Transverse colon (tissue), 4 donors: ENCODE measurements around the gene THAP4. TPM values are rescaled to one million over a fixed set of nuclear protein-coding genes. Genes with fewer than 3 reads are reported as not detected.

Experiments
- DNase-seq: peaks from one replicate; pipeline ENCODE4 v3.0.0-alpha.2; 2019
- H3K27ac ChIP-seq, 4 donors: fragments of 200-600 bp; sonication (generic); 2 replicates each; pipeline ENCODE4 v1.5.1; 2016 to 2018; ENCODE audit warnings: inconsistent platforms in 4 of 4
- H3K27me3 ChIP-seq: fragments of 200-600 bp; sonication (generic); 2 replicates; pipeline ENCODE4 v1.5.1; 2017; ENCODE audit warnings: inconsistent platforms
- H3K36me3 ChIP-seq, 4 donors: fragments of 200-600 bp; sonication (generic); 2 replicates each; pipeline ENCODE4 v1.5.1; 2017 to 2019; ENCODE audit warnings: inconsistent platforms in 4 of 4
- H3K4me1 ChIP-seq, 4 donors: fragments of 200-600 bp; sonication (generic); 2 replicates each; pipeline ENCODE4 v1.5.1; 2017 to 2020; ENCODE audit warnings: inconsistent platforms in 4 of 4
- H3K4me3 ChIP-seq, 4 donors: fragments of 200-600 bp; sonication (generic); 1 replicate in 1 of 4; 2 replicates in 3 of 4; pipeline versions ENCODE4 v1.5.1 to v1.6.1; 2017 to 2019; ENCODE audit warnings: inconsistent platforms in 4 of 4
- H3K9me3 ChIP-seq, 2 donors: fragments of 200-600 bp; sonication (generic); 2 replicates each; pipeline ENCODE4 v1.5.1; 2017 to 2019; ENCODE audit warnings: inconsistent platforms in 2 of 2
- EP300 ChIP-seq: sonication (generic); formaldehyde crosslinking; IDR thresholded peaks from one replicate; pipeline ENCODE4 v1.6.1; 2017; ENCODE audit warnings: antibody characterized with exemption, low read depth
- POLR2A ChIP-seq: fragments of 450-650 bp; IDR thresholded peaks from one replicate; pipeline ENCODE4 v1.6.1; 2016; ENCODE audit warnings: antibody characterized with exemption, mild to moderate bottlenecking, moderate library complexity
- POLR2AphosphoS5 ChIP-seq, 3 donors: sonication (generic); formaldehyde crosslinking; IDR thresholded peaks; one replicate each; pipeline ENCODE4 v1.6.1; 2016; ENCODE audit warnings: antibody characterized with exemption in 3 of 3
- WGBS, 2 donors: methylation state at CpG; one replicate each; pipeline ENCODE4 v1.1.5; 2018; ENCODE audit warnings: low coverage in 1 of 2; 5-methylcytosine and 5-hydroxymethylcytosine counted together
- in situ Hi-C, 4 donors: fragments of 200-750 bp; cut with MboI; loops; one replicate each; pipeline versions ENCODE4 v1.15.0 to v1.15.1; 2017; ENCODE audit warnings: low sequenced_read_pairs in 3 of 4, low pct_ligation_motif_present in 1 of 4, low pct_unique_long_range_greater_than_20kb in 1 of 4
- intact Hi-C: fragments of 100-400 bp; cut with DNase I; formaldehyde crosslinking; loops from one replicate; pipeline ENCODE4 v1.15.1; 2023; ENCODE audit warnings: low total_unique reads
- total RNA-seq, 4 donors: library from RNA; depleted of rRNA; stranded (reverse); fragments of >200 nt; gene quantifications; one replicate each; pipeline ENCODE4 v1.1.0, GENCODE V29; 2016
- TF ChIP-seq, protein P1 (sequence below), 5 experiments: fragments of 200-600 bp in 3 of 5; fragments of 450-650 bp in 2 of 5; sonication (generic) in 3 of 5; IDR thresholded peaks; 1 replicate in 2 of 5; 2 replicates in 3 of 5; pipeline ENCODE4 v1.5.1; 2016 to 2017; ENCODE audit warnings: antibody characterized with exemption in 5 of 5, inconsistent platforms in 3 of 5, mild to moderate bottlenecking in 2 of 5, moderate library complexity in 1 of 5

The THAP4 gene
- total RNA-seq, 4 donors from 2014 or later, result 65.1 to 142 (median 82.8) TPM

- no peak for DNase-seq
- Histone ChIP-seq H3K4me1 (peaks cover 0 to 17% (median 12%) of the 10 kb centered on the region in 4 donors), H3K27ac (peak overlapping the region in 1 of 4 donors; percentile 26), H3K4me3 (no peak overlapping the region), H3K36me3 (no peaks in the 10 kb centered on the region), H3K27me3 (peaks cover 67% of the 10 kb centered on the region), H3K9me3 (no peaks in the 10 kb centered on the region)
- 63 to 74% methylated on average over 3 to 20 of the region's 21 CpGs for WGBS, 2 donors
- no peak for TF ChIP-seq POLR2AphosphoS5 (IDR thresholded peaks at IDR 0.05)
- TF ChIP-seq, protein P1, sequence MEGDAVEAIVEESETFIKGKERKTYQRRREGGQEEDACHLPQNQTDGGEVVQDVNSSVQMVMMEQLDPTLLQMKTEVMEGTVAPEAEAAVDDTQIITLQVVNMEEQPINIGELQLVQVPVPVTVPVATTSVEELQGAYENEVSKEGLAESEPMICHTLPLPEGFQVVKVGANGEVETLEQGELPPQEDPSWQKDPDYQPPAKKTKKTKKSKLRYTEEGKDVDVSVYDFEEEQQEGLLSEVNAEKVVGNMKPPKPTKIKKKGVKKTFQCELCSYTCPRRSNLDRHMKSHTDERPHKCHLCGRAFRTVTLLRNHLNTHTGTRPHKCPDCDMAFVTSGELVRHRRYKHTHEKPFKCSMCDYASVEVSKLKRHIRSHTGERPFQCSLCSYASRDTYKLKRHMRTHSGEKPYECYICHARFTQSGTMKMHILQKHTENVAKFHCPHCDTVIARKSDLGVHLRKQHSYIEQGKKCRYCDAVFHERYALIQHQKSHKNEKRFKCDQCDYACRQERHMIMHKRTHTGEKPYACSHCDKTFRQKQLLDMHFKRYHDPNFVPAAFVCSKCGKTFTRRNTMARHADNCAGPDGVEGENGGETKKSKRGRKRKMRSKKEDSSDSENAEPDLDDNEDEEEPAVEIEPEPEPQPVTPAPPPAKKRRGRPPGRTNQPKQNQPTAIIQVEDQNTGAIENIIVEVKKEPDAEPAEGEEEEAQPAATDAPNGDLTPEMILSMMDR (IDR thresholded peaks at IDR 0.05), result no peak
- no peak for TF ChIP-seq EP300
- no peak for TF ChIP-seq POLR2A
- in situ Hi-C loops, result no loop called here
- intact Hi-C loops, result no loop called here
These were observed 86.1 kb downstream of the THAP4 start for GRCh38 chr2:241550616-241551580.

- Histone ChIP-seq H3K27me3 (peaks cover 71% of the 10 kb centered on the region), H3K9me3 (no peaks in the 10 kb centered on the region), H3K4me3 (no peak overlapping the region), H3K27ac (no peak overlapping the region), H3K4me1 (peaks cover 0 to 17% (median 12%) of the 10 kb centered on the region in 4 donors), H3K36me3 (no peaks in the 10 kb centered on the region)
- in situ Hi-C loops, result no loop called here
- WGBS, 2 donors, result 73% methylated on average over 3 of the region's 3 CpGs; no CpG with 5 or more reads in 1 of the 2 donors
- DNase-seq, result no peak
- TF ChIP-seq POLR2AphosphoS5 (IDR thresholded peaks at IDR 0.05) (no peak), EP300 (no peak), POLR2A (no peak)
- TF ChIP-seq, protein P1 (IDR thresholded peaks at IDR 0.05), result no peak
- intact Hi-C loops, result no loop called here
These were observed 88.5 kb downstream of the THAP4 start for GRCh38 chr2:241548451-241548835.

GRCh38 chr2:241547781-241548450, 89.0 kb downstream of the THAP4 start:
- Histone ChIP-seq H3K27ac (no peak overlapping the region), H3K27me3 (peaks cover 74% of the 10 kb centered on the region), H3K36me3 (no peaks in the 10 kb centered on the region), H3K4me1 (peaks cover 0 to 17% (median 12%) of the 10 kb centered on the region in 4 donors), H3K9me3 (no peaks in the 10 kb centered on the region), H3K4me3 (no peak overlapping the region)
- intact Hi-C loops (no loop called here), in situ Hi-C loops (no loop called here)
- TF ChIP-seq, protein P1 (IDR thresholded peaks at IDR 0.05), result no peak
- TF ChIP-seq POLR2A, result no peak
- no peak for DNase-seq
- 84% methylated on average over 15 of the region's 16 CpGs; no CpG with 5 or more reads in 1 of the 2 donors for WGBS, 2 donors

- no peak for DNase-seq
- TF ChIP-seq POLR2A (no peak), EP300 (no peak), POLR2AphosphoS5 (IDR thresholded peaks at IDR 0.05) (no peak)
- TF ChIP-seq, protein P1 (IDR thresholded peaks at IDR 0.05), result no peak
- Histone ChIP-seq H3K4me3 (no peak overlapping the region), H3K36me3 (no peaks in the 10 kb centered on the region), H3K27me3 (peaks cover 74% of the 10 kb centered on the region), H3K9me3 (no peaks in the 10 kb centered on the region), H3K4me1 (peaks cover 0 to 15% (median 11%) of the 10 kb centered on the region in 4 donors), H3K27ac (no peak overlapping the region)
- in situ Hi-C loops, result no loop called here
- 27 to 28% methylated on average over 4 to 21 of the region's 25 CpGs for WGBS, 2 donors
- intact Hi-C loops, result no loop called here
These were observed 90.0 kb downstream of the THAP4 start for GRCh38 chr2:241546771-241547498.
